NCI-H345 (cell line): Measurements from ENCODE around the gene MIAT.
"Not testable (repeated sequence)": the region's sequence is repeated elsewhere in the genome, so short reads cannot be mapped to it uniquely, and the experiment has no call there.

Source experiments
- DNase-seq: peaks from one replicate; lab custom pipeline; 2025; lab: John Stamatoyannopoulos, UW

Gene MIAT

GRCh38 chr22:26656891-26657851, at the start of gene MIAT:
MIAT (plus strand) TSS chr22:26657588.
- peak; percentile 66 for DNase-seq

GRCh38 chr22:26608129-26608528, 49.3 kb upstream of the MIAT start:
- DNase-seq, result no peak

GRCh38 chr22:26609287-26609686, 48.1 kb upstream of the MIAT start:
- no peak for DNase-seq

GRCh38 chr22:26610072-26610958, 47.1 kb upstream of the MIAT start:
- DNase-seq, result no peak

GRCh38 chr22:26610996-26611395, 46.4 kb upstream of the MIAT start:
- no peak for DNase-seq

GRCh38 chr22:26612652-26613051, 44.7 kb upstream of the MIAT start:
- DNase-seq, result no peak

- not testable (repeated sequence) for DNase-seq
Observed at GRCh38 chr22:26613753-26614152, 43.6 kb upstream of the MIAT start.

GRCh38 chr22:26614322-26614721, 43.1 kb upstream of the MIAT start:
- no peak for DNase-seq

GRCh38 chr22:26615149-26615548, 42.2 kb upstream of the MIAT start:
- no peak for DNase-seq

GRCh38 chr22:26615830-26616435, 41.5 kb upstream of the MIAT start:
- no peak for DNase-seq

- DNase-seq, result no peak
Observed at GRCh38 chr22:26616650-26617049, 40.7 kb upstream of the MIAT start.

GRCh38 chr22:26617271-26618199, 39.9 kb upstream of the MIAT start, which contains the start of gene CRYBB1:
CRYBB1 (minus strand) TSS chr22:26618027; CDS start chr22:26616319, 1,708 bp downstream.
- DNase-seq, result no peak

- DNase-seq, result no peak
Observed at GRCh38 chr22:26618455-26618854, 38.9 kb upstream of the MIAT start.

GRCh38 chr22:26619510-26619909, 37.9 kb upstream of the MIAT start:
- DNase-seq, result no peak

- DNase-seq, result no peak
Observed at GRCh38 chr22:26620197-26620596, 37.2 kb upstream of the MIAT start.

GRCh38 chr22:26621663-26622062, 35.7 kb upstream of the MIAT start, which contains the start of gene CRYBA4:
CRYBA4 (plus strand) TSS chr22:26621963; CDS start chr22:26622597, 634 bp downstream.
- no peak for DNase-seq

- DNase-seq, result no peak
Observed at GRCh38 chr22:26623984-26624383, 33.4 kb upstream of the MIAT start.

- no peak for DNase-seq
Observed at GRCh38 chr22:26624803-26625202, 32.6 kb upstream of the MIAT start.

GRCh38 chr22:26629988-26630761, 27.2 kb upstream of the MIAT start:
- no peak for DNase-seq

GRCh38 chr22:26631282-26631681, 26.1 kb upstream of the MIAT start:
- no peak for DNase-seq
